Spleen (tissue), 7 donors: ENCODE data around the gene GYPE.
"Not testable (repeated sequence)": the region's sequence is repeated elsewhere in the genome, so short reads cannot be mapped to it uniquely, and the experiment has no call there.

Experiments used
- POLR2A ChIP-seq, 3 donors: fragments of 450-650 bp; IDR thresholded peaks; one replicate each; pipeline ENCODE4 v1.5.1; 2017; ENCODE audit warnings: antibody characterized with exemption in 3 of 3, mild to moderate bottlenecking in 1 of 3
- POLR2AphosphoS5 ChIP-seq, 3 donors: sonication (generic); formaldehyde crosslinking; IDR thresholded peaks; one replicate each; pipeline ENCODE4 v1.5.1; 2017; ENCODE audit warnings: antibody characterized with exemption in 3 of 3
- TF ChIP-seq, protein P1 (sequence below), 11 experiments: fragments of 200-600 bp in 7 of 11; fragments of 450-650 bp in 4 of 11; sonication (generic) in 4 of 11; IDR thresholded peaks in 8 of 11; conservative IDR thresholded peaks in 3 of 11; 1 replicate in 7 of 11; 2 replicates in 4 of 11; pipeline versions ENCODE4 v1.4.0 to v1.8.0; 2016 to 2021; ENCODE audit warnings: antibody characterized with exemption in 11 of 11, inconsistent platforms in 4 of 11, mild to moderate bottlenecking in 1 of 11
- donor health status: DM: no; HTN: no; CAD: no; lungs with moderate emphysema.
- donor health status: DM: no; HTN: no; CAD: no.
- donor health status: DM: no; HTN: no; CAD: no.

GRCh38 chr4:143950967-143951366 is 45.6 kb upstream of the GYPE start:
- TF ChIP-seq POLR2AphosphoS5, POLR2A (IDR thresholded peaks at IDR 0.05): not testable (repeated sequence)
- TF ChIP-seq, protein P1, sequence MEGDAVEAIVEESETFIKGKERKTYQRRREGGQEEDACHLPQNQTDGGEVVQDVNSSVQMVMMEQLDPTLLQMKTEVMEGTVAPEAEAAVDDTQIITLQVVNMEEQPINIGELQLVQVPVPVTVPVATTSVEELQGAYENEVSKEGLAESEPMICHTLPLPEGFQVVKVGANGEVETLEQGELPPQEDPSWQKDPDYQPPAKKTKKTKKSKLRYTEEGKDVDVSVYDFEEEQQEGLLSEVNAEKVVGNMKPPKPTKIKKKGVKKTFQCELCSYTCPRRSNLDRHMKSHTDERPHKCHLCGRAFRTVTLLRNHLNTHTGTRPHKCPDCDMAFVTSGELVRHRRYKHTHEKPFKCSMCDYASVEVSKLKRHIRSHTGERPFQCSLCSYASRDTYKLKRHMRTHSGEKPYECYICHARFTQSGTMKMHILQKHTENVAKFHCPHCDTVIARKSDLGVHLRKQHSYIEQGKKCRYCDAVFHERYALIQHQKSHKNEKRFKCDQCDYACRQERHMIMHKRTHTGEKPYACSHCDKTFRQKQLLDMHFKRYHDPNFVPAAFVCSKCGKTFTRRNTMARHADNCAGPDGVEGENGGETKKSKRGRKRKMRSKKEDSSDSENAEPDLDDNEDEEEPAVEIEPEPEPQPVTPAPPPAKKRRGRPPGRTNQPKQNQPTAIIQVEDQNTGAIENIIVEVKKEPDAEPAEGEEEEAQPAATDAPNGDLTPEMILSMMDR (IDR thresholded peaks at IDR 0.05 in 8 of 11, conservative IDR thresholded peaks at IDR 0.05 in 3 of 11): not testable (repeated sequence)
